CD4-positive, alpha-beta T cell (primary cell): ENCODE data around the gene PIK3R2. TPM values are rescaled to one million over a fixed set of nuclear protein-coding genes. Genes with fewer than 3 reads are reported as not detected.
A peak's percentile ranks its signal among the peaks of the same experiment; 100 is the strongest.

Experiments used
- ATAC-seq: fragments of 200-7000 bp; cut with Tn5 transposase; one replicate; pipeline ENCODE4 v1.10.0; 2022; ENCODE audit warnings: mild to moderate bottlenecking; ENCODE audit not compliant: poor library complexity
- CTCF ChIA-PET: fragments of 350-600 bp; sonication (Branson Sonifier 250); formaldehyde crosslinking; loops from one replicate; lab custom pipeline; 2021; ENCODE audit warnings: antibody characterized with exemption, inconsistent platforms; lab: Charles Lee
- POLR2A ChIA-PET: fragments of 350-600 bp; sonication (Branson Sonifier 250); formaldehyde crosslinking; loops from one replicate; lab custom pipeline; 2021; ENCODE audit warnings: antibody characterized with exemption, inconsistent platforms; lab: Charles Lee
- DNase-seq, 14 experiments: peaks; one replicate each; pipeline ENCODE4 v3.0.0-alpha.2; 2013 to 2020; ENCODE audit warnings: mixed read lengths in 2 of 14
- H3K27ac ChIP-seq, 2 donors: one replicate each; pipeline versions ENCODE4 v1.5.1 to v1.7.0; 2013; ENCODE audit warnings: low read length in 2 of 2, low read depth in 1 of 2, mild to moderate bottlenecking in 1 of 2
- H3K27me3 ChIP-seq, 2 experiments: 1 replicate in 1 of 2; 2 replicates in 1 of 2; pipeline versions ENCODE4 v1.6.1 to v1.7.0; 2013; ENCODE audit warnings: low read length in 2 of 2, control low read depth in 1 of 2, mild to moderate bottlenecking in 1 of 2, moderate library complexity in 1 of 2; ENCODE audit not compliant: insufficient read depth in 2 of 2, control insufficient read depth in 1 of 2
- H3K36me3 ChIP-seq: one replicate; pipeline ENCODE4 v1.6.1; 2013; ENCODE audit warnings: low read length, control low read depth; ENCODE audit not compliant: insufficient read depth
- H3K4me1 ChIP-seq: one replicate; pipeline ENCODE4 v1.6.1; 2013; ENCODE audit warnings: low read length, control low read depth; ENCODE audit not compliant: insufficient read depth
- H3K4me3 ChIP-seq: one replicate; pipeline ENCODE4 v1.5.1; 2013; ENCODE audit warnings: mild to moderate bottlenecking, low read length, moderate library complexity
- H3K9me3 ChIP-seq, 2 experiments: 1 replicate in 1 of 2; 2 replicates in 1 of 2; pipeline versions ENCODE4 v1.6.1 to v1.7.0; 2013; ENCODE audit warnings: low read length in 2 of 2, mild to moderate bottlenecking in 2 of 2, control low read depth in 1 of 2, moderate library complexity in 1 of 2; ENCODE audit not compliant: control insufficient read depth in 1 of 2, insufficient read depth in 1 of 2
- H3K27ac Mint-ChIP-seq: one replicate; pipeline ENCODE4 v1.8.0; 2020; ENCODE audit warnings: mixed read lengths
- H3K27me3 Mint-ChIP-seq: one replicate; pipeline ENCODE4 v1.8.0; 2021; ENCODE audit warnings: mixed read lengths
- H3K36me3 Mint-ChIP-seq: one replicate; pipeline ENCODE4 v1.8.0; 2021; ENCODE audit warnings: low read depth, mixed read lengths
- H3K4me1 Mint-ChIP-seq: one replicate; pipeline ENCODE4 v1.8.0; 2021; ENCODE audit warnings: low read depth, mixed read lengths
- H3K4me3 Mint-ChIP-seq: one replicate; pipeline ENCODE4 v1.8.0; 2020; ENCODE audit warnings: mild to moderate bottlenecking, mixed read lengths
- H3K9me3 Mint-ChIP-seq: one replicate; pipeline ENCODE4 v1.8.0; 2020; ENCODE audit warnings: mixed read lengths
- CTCF ChIP-seq: fragments of 200-600 bp; IDR thresholded peaks from one replicate; pipeline ENCODE4 v1.8.0; 2022; ENCODE audit warnings: antibody characterized with exemption, mild to moderate bottlenecking
- intact Hi-C, 2 experiments: fragments of 100-400 bp; cut with DNase I in 1 of 2; cut with micrococcal nuclease in 1 of 2; formaldehyde crosslinking; loops; one replicate each; pipeline versions ENCODE4 v1.15.1 to v1.9.0; 2023 to 2025; cut with DNase I, micrococcal nuclease
- total RNA-seq, 174 experiments: library from RNA in 2 of 174; stranded (reverse) in 2 of 174; gene quantifications; one replicate each; pipeline ENCODE4 v1.2.3 and lab custom pipeline; 2021 to 2026

PIK3R2 gene
- total RNA-seq, 2 experiments from 2014 or later = 4.6 to 5.6 TPM

GRCh38 chr19:18214779-18215433 lies 61.9 kb downstream of the PIK3R2 start:
- no peak overlapping the region for H3K27ac ChIP-seq
- intact Hi-C loops = no loop called here
- Mint-ChIP-seq H3K27me3 (peaks cover 15% of the 10 kb centered on the region), H3K27ac (no peak overlapping the region), H3K36me3 (no peaks in the 10 kb centered on the region), H3K9me3 (no peaks in the 10 kb centered on the region), H3K4me1 (no peaks in the 10 kb centered on the region), H3K4me3 (no peak overlapping the region)
- H3K4me1 ChIP-seq = no peaks in the 10 kb centered on the region
- ChIA-PET CTCF (no interaction called here), POLR2A (no interaction called here)
- no peak for DNase-seq
- no peak for TF ChIP-seq CTCF
- ATAC-seq = peak; percentile 32
- H3K36me3 ChIP-seq = no peaks in the 10 kb centered on the region
- H3K27me3 ChIP-seq = peaks cover 0 to 3% of the 10 kb centered on the region in 2 experiments
- no peak overlapping the region for H3K4me3 ChIP-seq
- no peaks in the 10 kb centered on the region for H3K9me3 ChIP-seq

GRCh38 chr19:18216789-18217188 lies 63.8 kb downstream of the PIK3R2 start:
- DNase-seq (no peak), ATAC-seq (no peak)
- peaks cover 4% of the 10 kb centered on the region for H3K4me1 ChIP-seq
- no peaks in the 10 kb centered on the region for H3K36me3 ChIP-seq
- no peaks in the 10 kb centered on the region for H3K9me3 Mint-ChIP-seq
- H3K4me3 ChIP-seq = no peak overlapping the region
- peaks cover 21% of the 10 kb centered on the region for H3K27me3 Mint-ChIP-seq
- H3K4me3 Mint-ChIP-seq = no peak overlapping the region
- ChIA-PET CTCF (no interaction called here), POLR2A (no interaction called here)
- H3K27me3 ChIP-seq = peaks cover 3 to 7% of the 10 kb centered on the region in 2 experiments
- no peak overlapping the region for H3K27ac ChIP-seq
- no peak for TF ChIP-seq CTCF
- H3K9me3 ChIP-seq = peaks cover 0 to 4% of the 10 kb centered on the region in 2 experiments
- H3K36me3 Mint-ChIP-seq = no peaks in the 10 kb centered on the region
- no peaks in the 10 kb centered on the region for H3K4me1 Mint-ChIP-seq
- intact Hi-C loops = no loop called here
- no peak overlapping the region for H3K27ac Mint-ChIP-seq

- Histone ChIP-seq H3K27ac (no peak overlapping the region), H3K9me3 (peaks cover 0 to 7% of the 10 kb centered on the region in 2 experiments), H3K4me3 (no peak overlapping the region), H3K4me1 (peaks cover 4% of the 10 kb centered on the region), H3K27me3 (peaks cover 6 to 7% of the 10 kb centered on the region in 2 experiments), H3K36me3 (no peaks in the 10 kb centered on the region)
- peaks cover 25% of the 10 kb centered on the region for H3K27me3 Mint-ChIP-seq
- no peak for DNase-seq
- H3K4me3 Mint-ChIP-seq = no peak overlapping the region
- CTCF ChIA-PET = no interaction called here
- POLR2A ChIA-PET = no interaction called here
- H3K9me3 Mint-ChIP-seq = no peaks in the 10 kb centered on the region
- intact Hi-C loops = no loop called here
- no peak for ATAC-seq
- no peak for TF ChIP-seq CTCF
- H3K36me3 Mint-ChIP-seq = no peaks in the 10 kb centered on the region
- H3K4me1 Mint-ChIP-seq = no peaks in the 10 kb centered on the region
- H3K27ac Mint-ChIP-seq = no peak overlapping the region
These were observed 65.2 kb downstream of the PIK3R2 start for GRCh38 chr19:18218159-18218558.
